Colonic mucosa (tissue), 4 donors: Measurements from ENCODE around the gene TPD52L2. TPM values are rescaled to one million over a fixed set of nuclear protein-coding genes. Genes with fewer than 3 reads are reported as not detected.

Experiments
- DNase-seq: peaks from one replicate; pipeline ENCODE4 v3.0.0-alpha.2; 2020
- H3K27ac ChIP-seq: fragments of 200-600 bp; one replicate; pipeline ENCODE4 v1.8.0; 2021
- H3K27me3 ChIP-seq: fragments of 200-600 bp; one replicate; pipeline ENCODE4 v1.8.0; 2021
- H3K36me3 ChIP-seq: fragments of 200-600 bp; one replicate; pipeline ENCODE4 v1.8.0; 2021
- H3K4me1 ChIP-seq: fragments of 200-600 bp; one replicate; pipeline ENCODE4 v1.8.0; 2021; ENCODE audit warnings: mild to moderate bottlenecking
- H3K4me3 ChIP-seq: fragments of 200-600 bp; one replicate; pipeline ENCODE4 v1.8.0; 2021
- H3K9ac ChIP-seq, 2 donors: one replicate each; pipeline ENCODE4 v1.7.0; 2013; ENCODE audit warnings: control low read depth in 2 of 2, low read depth in 2 of 2, low read length in 2 of 2
- H3K9me3 ChIP-seq: fragments of 200-600 bp; one replicate; pipeline ENCODE4 v1.8.0; 2021
- CTCF ChIP-seq: fragments of 200-600 bp; IDR thresholded peaks from one replicate; pipeline ENCODE4 v1.8.0; 2022; ENCODE audit warnings: antibody characterized with exemption, mild to moderate bottlenecking
- intact Hi-C: fragments of 100-400 bp; cut with DNase I; formaldehyde crosslinking; loops from one replicate; pipeline ENCODE4 v1.14.1; 2022
- total RNA-seq, 2 donors: library from RNA; stranded (reverse); fragmentation: NEBNext Ultra II Directional in 1 of 2; extraction: Animal tissue kit (Norgen Biotek cat#: 25700) in 1 of 2; gene quantifications; one replicate each; pipeline ENCODE4 v1.2.1, GENCODE V29; 2021
- donor health status: healthy.
- donor health status: DM: no; HTN: no; CAD: no.
- donor health status: DM: no; HTN: no; CAD: no.

The TPD52L2 gene
- total RNA-seq, 2 donors from 2014 or later = 54.0 to 66.1 TPM

GRCh38 chr20:63823691-63824311, 41.3 kb upstream of the TPD52L2 start:
- Histone ChIP-seq H3K9ac (no peak overlapping the region), H3K27me3 (peaks cover 3% of the 10 kb centered on the region), H3K4me1 (no peaks in the 10 kb centered on the region), H3K27ac (no peak overlapping the region), H3K36me3 (no peaks in the 10 kb centered on the region), H3K9me3 (no peaks in the 10 kb centered on the region), H3K4me3 (no peak overlapping the region)
- no peak for TF ChIP-seq CTCF
- intact Hi-C loops = no loop called here
- DNase-seq = no peak

- no peak overlapping the region for H3K27ac ChIP-seq
- DNase-seq = no peak
- no peak for TF ChIP-seq CTCF
- H3K36me3 ChIP-seq = no peaks in the 10 kb centered on the region
- peaks cover 16% of the 10 kb centered on the region for H3K27me3 ChIP-seq
- intact Hi-C loops = no loop called here
- H3K9me3 ChIP-seq = no peaks in the 10 kb centered on the region
- no peak overlapping the region for H3K4me3 ChIP-seq
- no peak overlapping the region for H3K9ac ChIP-seq
- no peaks in the 10 kb centered on the region for H3K4me1 ChIP-seq
Measured at GRCh38 chr20:63825331-63826118, 39.5 kb upstream of the TPD52L2 start.

- no peak for TF ChIP-seq CTCF
- no peak for DNase-seq
- Histone ChIP-seq H3K9ac (no peak overlapping the region), H3K4me3 (no peak overlapping the region), H3K27ac (no peak overlapping the region), H3K36me3 (no peaks in the 10 kb centered on the region), H3K4me1 (no peaks in the 10 kb centered on the region), H3K9me3 (no peaks in the 10 kb centered on the region), H3K27me3 (peaks cover 16% of the 10 kb centered on the region)
- intact Hi-C loops = no loop called here
Measured at GRCh38 chr20:63826753-63827152, 38.3 kb upstream of the TPD52L2 start.

GRCh38 chr20:63828124-63828523, 36.9 kb upstream of the TPD52L2 start:
- no peak for DNase-seq
- Histone ChIP-seq H3K9ac (no peak overlapping the region), H3K27ac (no peak overlapping the region), H3K4me3 (no peak overlapping the region), H3K9me3 (no peaks in the 10 kb centered on the region), H3K4me1 (no peaks in the 10 kb centered on the region), H3K36me3 (no peaks in the 10 kb centered on the region), H3K27me3 (peaks cover 23% of the 10 kb centered on the region)
- intact Hi-C loops = no loop called here
- no peak for TF ChIP-seq CTCF

GRCh38 chr20:63828545-63828944, 36.5 kb upstream of the TPD52L2 start:
- Histone ChIP-seq H3K9me3 (no peaks in the 10 kb centered on the region), H3K9ac (peak overlapping the region in 1 of 2 donors; percentile 14), H3K4me3 (no peak overlapping the region), H3K27me3 (peaks cover 23% of the 10 kb centered on the region), H3K27ac (no peak overlapping the region), H3K4me1 (no peaks in the 10 kb centered on the region), H3K36me3 (no peaks in the 10 kb centered on the region)
- TF ChIP-seq CTCF = no peak
- no peak for DNase-seq
- intact Hi-C loops = no loop called here
